HepG2 (cell line): Measurements from ENCODE around the gene METTL1. TPM values are rescaled to one million over a fixed set of nuclear protein-coding genes. Genes with fewer than 3 reads are reported as not detected.
A peak's percentile ranks its signal among the peaks of the same experiment; 100 is the strongest.

Experiments used
- BCL6 ChIP-seq: IDR thresholded peaks from 2 replicates; pipeline ENCODE4 v1.6.1; 2016; ENCODE audit warnings: missing genetic modification reagents, missing compliant biosample characterization
- CEBPZ ChIP-seq: IDR thresholded peaks from 2 replicates; pipeline ENCODE4 v1.6.1; 2012; ENCODE audit warnings: low read length, improper control_type of control experiment
- CERS6 ChIP-seq: sonication (generic); formaldehyde crosslinking; IDR thresholded peaks from 2 replicates; pipeline ENCODE4 v1.5.0; 2020; ENCODE audit warnings: missing genetic modification reagents
- CSRNP1 ChIP-seq: sonication (generic); formaldehyde crosslinking; IDR thresholded peaks from 2 replicates; pipeline ENCODE4 v1.8.1; 2023; ENCODE audit warnings: mild to moderate bottlenecking, missing genetic modification reagents
- EEA1 ChIP-seq: sonication (generic); formaldehyde crosslinking; IDR thresholded peaks from 2 replicates; pipeline ENCODE4 v1.5.1; 2020; ENCODE audit warnings: mild to moderate bottlenecking, missing genetic modification reagents, borderline replicate concordance
- ETV6 ChIP-seq: sonication (generic); formaldehyde crosslinking; conservative IDR thresholded peaks from 2 replicates; pipeline ENCODE4 v1.4.0; 2020; ENCODE audit warnings: missing genetic modification reagents
- MTF2 ChIP-seq: sonication (generic); formaldehyde crosslinking; IDR thresholded peaks from 2 replicates; pipeline ENCODE4 v1.5.0; 2020; ENCODE audit warnings: missing genetic modification reagents, borderline replicate concordance
- NR2F1 ChIP-seq, 2 experiments: fragments of 450-650 bp in 1 of 2; formaldehyde crosslinking in 1 of 2; IDR thresholded peaks; 2 replicates each; pipeline versions ENCODE4 v1.5.0 to v1.6.1; 2016 to 2020; ENCODE audit warnings: mild to moderate bottlenecking in 1 of 2, missing compliant biosample characterization in 1 of 2, missing genetic modification reagents in 1 of 2, moderate library complexity in 1 of 2
- PHF8 ChIP-seq: sonication (generic); formaldehyde crosslinking; IDR thresholded peaks from 2 replicates; pipeline ENCODE4 v1.5.0; 2020; ENCODE audit warnings: missing genetic modification reagents
- PRPF4 ChIP-seq: fragments of 200-400 bp; formaldehyde crosslinking; IDR thresholded peaks from 2 replicates; pipeline ENCODE4 v1.6.1; 2016; ENCODE audit warnings: low read length, low read depth; ENCODE audit not compliant: poor library complexity, severe bottlenecking
- RBFOX2 ChIP-seq: fragments of 200-400 bp; formaldehyde crosslinking; IDR thresholded peaks from 2 replicates; pipeline ENCODE4 v1.6.1; 2017; ENCODE audit warnings: low read depth, mild to moderate bottlenecking, low read length
- RORA ChIP-seq: sonication (generic); formaldehyde crosslinking; IDR thresholded peaks from 2 replicates; pipeline ENCODE4 v1.5.0; 2020; ENCODE audit warnings: mild to moderate bottlenecking, missing genetic modification reagents, moderate library complexity
- SMC3 ChIP-seq: IDR thresholded peaks from 2 replicates; pipeline ENCODE4 v1.6.1; 2011; ENCODE audit warnings: low read length, improper control_type of control experiment
- TEF ChIP-seq: sonication (generic); formaldehyde crosslinking; IDR thresholded peaks from 2 replicates; pipeline ENCODE4 v1.5.0; 2020; ENCODE audit warnings: missing genetic modification reagents
- ZIK1 ChIP-seq: sonication (generic); formaldehyde crosslinking; IDR thresholded peaks from 2 replicates; pipeline ENCODE4 v1.5.0; 2020; ENCODE audit warnings: mild to moderate bottlenecking, low read depth, missing genetic modification reagents, borderline replicate concordance
- ZNF546 ChIP-seq: sonication (generic); formaldehyde crosslinking; conservative IDR thresholded peaks from 2 replicates; pipeline ENCODE4 v1.8.1; 2023; ENCODE audit warnings: mild to moderate bottlenecking, missing genetic modification reagents
- ZNF687 ChIP-seq: sonication (generic); formaldehyde crosslinking; IDR thresholded peaks from 2 replicates; pipeline ENCODE4 v1.5.1; 2020; ENCODE audit warnings: mild to moderate bottlenecking, missing genetic modification reagents, moderate library complexity
- polyA plus RNA-seq, 8 experiments: library from polyadenylated mRNA; depleted of rRNA in 3 of 8; stranded (reverse) in 7 of 8; unstranded in 1 of 8; fragments of >200 nt; fragmentation: Illumina TruSeq in 4 of 8; extraction: Trizol in 4 of 8; gene quantifications; 2 replicates each; pipeline versions ENCODE4 v1.2.1 to v1.2.3, GENCODE V29; 2011 to 2016; ENCODE audit warnings: low read depth in 4 of 8, missing spikeins in 1 of 8, mixed read lengths in 1 of 8; ENCODE audit not compliant: insufficient read depth in 1 of 8
- total RNA-seq, 5 experiments: library from RNA; depleted of rRNA; stranded (reverse); fragments of >200 nt; fragmentation: Illumina TruSeq; extraction: Trizol; gene quantifications; 2 replicates each; pipeline ENCODE4 v1.2.3, GENCODE V29; 2016; ENCODE audit warnings: low read depth in 1 of 5

METTL1 gene
- total and polyA plus RNA-seq, 2 of the 13 experiments (the other 11 are each of a cell fraction or from before 2014, with no cell fraction given), result 34.7 to 36.9 TPM

GRCh38 chr12:57755454-57756372, 16.2 kb downstream of the METTL1 start (continued):
- TF ChIP-seq BCL6 (0 out of 2 replicates have a peak, but pooled peaks have one; percentile 33), PRPF4 (no peak), SMC3 (no peak), CSRNP1 (CRISPR knock-in tag) (peak; percentile 61; the same call in 1 of the 2 replicates), MTF2 (CRISPR knock-in tag) (no peak), ETV6 (no peak), ZNF687 (peak; percentile 66), ZIK1 (CRISPR knock-in tag) (peak; percentile 55; the same call in 1 of the 2 replicates), ZNF546 (CRISPR knock-in tag) (peak; percentile 49; the same call in 1 of the 2 replicates), NR2F1 (CRISPR knock-in tag; IDR thresholded peaks at IDR 0.05) (peak in 1 of 2 experiments; percentile 55; a peak in 1 of 4 replicates), RBFOX2 (peak; percentile 87), CEBPZ (no peak), EEA1 (CRISPR knock-in tag) (0 out of 2 replicates have a peak, but pooled peaks have one; percentile 49), TEF (no peak), CERS6 (no peak), RORA (CRISPR knock-in tag) (no peak), PHF8 (CRISPR knock-in tag) (peak; percentile 86)
